ENCODE measurements around the gene ABCC10.
"Not testable (repeated sequence)": the region's sequence is repeated elsewhere in the genome, so short reads cannot be mapped to it uniquely, and the experiment has no call there.

The ABCC10 gene

DNA sequence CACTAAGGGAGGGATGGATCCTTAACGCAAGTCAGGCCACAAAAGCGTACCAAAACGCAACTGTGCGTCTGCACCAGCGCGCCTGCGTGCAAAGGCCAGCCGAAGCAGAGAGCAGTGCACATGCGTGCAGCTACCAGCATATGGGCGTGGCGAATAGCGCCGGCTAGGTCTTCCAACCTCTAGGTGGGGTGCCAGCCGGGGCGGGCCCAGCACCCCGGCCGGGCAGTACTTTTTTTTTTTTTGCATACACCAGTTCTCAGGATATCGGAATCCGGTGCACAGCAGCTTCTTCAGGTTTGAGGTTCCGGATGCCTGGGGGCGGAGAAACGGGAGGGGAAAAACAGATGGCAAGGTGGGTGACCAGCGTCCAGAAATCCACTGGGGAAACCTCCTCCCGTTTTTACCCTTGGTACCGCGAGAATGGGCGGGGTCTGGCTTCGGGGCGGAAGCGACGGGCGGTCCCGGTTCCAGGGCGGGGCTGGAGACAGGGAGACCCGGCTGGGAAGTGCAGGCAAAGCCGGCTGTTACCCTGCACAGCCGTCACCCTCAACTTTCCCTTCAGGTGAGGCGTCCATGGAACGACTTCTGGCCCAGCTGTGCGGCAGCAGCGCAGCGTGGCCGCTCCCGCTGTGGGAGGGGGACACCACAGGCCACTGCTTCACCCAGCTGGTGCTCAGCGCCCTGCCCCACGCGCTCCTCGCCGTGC is at the start of gene ABCC10:
TSS of gene ABCC10 (plus strand) at position 136 of the 706 bp plus-strand sequence. CDS start at position 574, 438 bp downstream.
- H3K4me3 ChIP-seq (ENCODE audit: low read depth, low read length), result peak within 1 kb of the TSS; percentile 63
- TF ChIP-seq, protein P1, sequence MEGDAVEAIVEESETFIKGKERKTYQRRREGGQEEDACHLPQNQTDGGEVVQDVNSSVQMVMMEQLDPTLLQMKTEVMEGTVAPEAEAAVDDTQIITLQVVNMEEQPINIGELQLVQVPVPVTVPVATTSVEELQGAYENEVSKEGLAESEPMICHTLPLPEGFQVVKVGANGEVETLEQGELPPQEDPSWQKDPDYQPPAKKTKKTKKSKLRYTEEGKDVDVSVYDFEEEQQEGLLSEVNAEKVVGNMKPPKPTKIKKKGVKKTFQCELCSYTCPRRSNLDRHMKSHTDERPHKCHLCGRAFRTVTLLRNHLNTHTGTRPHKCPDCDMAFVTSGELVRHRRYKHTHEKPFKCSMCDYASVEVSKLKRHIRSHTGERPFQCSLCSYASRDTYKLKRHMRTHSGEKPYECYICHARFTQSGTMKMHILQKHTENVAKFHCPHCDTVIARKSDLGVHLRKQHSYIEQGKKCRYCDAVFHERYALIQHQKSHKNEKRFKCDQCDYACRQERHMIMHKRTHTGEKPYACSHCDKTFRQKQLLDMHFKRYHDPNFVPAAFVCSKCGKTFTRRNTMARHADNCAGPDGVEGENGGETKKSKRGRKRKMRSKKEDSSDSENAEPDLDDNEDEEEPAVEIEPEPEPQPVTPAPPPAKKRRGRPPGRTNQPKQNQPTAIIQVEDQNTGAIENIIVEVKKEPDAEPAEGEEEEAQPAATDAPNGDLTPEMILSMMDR (IDR thresholded peaks at IDR 0.05; ENCODE audit: borderline replicate concordance, insufficient read depth, low read depth, low read length), result peak; percentile 27; the same call in 1 of the 2 replicates

DNA sequence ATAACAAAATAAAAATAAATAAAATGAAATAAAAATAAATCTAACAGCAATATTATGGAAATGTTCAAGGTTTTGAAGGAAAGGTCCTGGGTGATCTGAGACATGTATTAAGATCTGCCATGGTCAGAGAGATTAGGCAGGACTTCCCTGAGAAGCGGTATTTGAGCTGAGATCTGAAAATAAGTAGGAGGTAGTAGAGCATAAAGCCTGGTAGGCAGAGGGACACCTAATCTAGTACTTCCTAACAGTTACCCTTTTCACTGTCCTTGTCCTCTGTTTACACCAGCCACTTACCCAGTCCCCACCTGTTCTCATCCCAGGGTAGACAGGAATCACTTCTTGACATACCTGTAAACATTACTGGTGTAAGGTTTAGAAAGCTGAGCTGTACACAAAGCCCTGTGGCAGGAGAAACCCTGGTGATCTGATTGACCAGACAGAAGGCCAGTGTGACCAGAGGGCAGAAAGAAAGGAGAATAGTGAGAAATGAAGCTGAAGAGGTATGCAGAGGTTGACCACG is 49.6 kb upstream of the ABCC10 start:
- no peak overlapping the region for H3K4me3 ChIP-seq (ENCODE audit: low read depth, low read length)
- TF ChIP-seq, protein P1 (IDR thresholded peaks at IDR 0.05; ENCODE audit: borderline replicate concordance, insufficient read depth, low read depth, low read length), result no peak

GRCh38 chr6:43378631-43379030 is 48.7 kb upstream of the ABCC10 start:
- TF ChIP-seq, protein P1 (IDR thresholded peaks at IDR 0.05; ENCODE audit: borderline replicate concordance, insufficient read depth, low read depth, low read length), result no peak
- H3K4me3 ChIP-seq (ENCODE audit: low read depth, low read length), result no peak overlapping the region

DNA sequence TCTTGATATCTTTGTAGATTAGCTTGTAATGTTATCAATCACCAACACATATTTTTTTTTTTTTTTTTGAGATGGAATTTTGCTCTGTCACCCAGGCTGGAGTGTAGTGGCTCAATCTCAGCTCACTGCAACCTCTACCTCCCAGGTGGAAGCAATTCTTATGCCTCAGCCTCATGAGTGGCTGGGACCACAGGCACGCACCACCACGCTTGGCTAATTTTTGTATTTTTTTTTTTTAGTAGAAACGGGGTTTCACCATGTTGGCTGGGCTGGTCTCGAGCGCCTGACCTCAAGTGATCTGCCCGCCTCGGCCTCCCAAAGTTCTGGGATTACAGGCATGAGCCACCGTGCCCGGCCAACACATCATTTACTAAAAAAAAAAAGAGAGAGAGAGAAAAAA is 46.5 kb upstream of the ABCC10 start:
- H3K4me3 ChIP-seq (ENCODE audit: low read depth, low read length), result not testable (repeated sequence)

DNA sequence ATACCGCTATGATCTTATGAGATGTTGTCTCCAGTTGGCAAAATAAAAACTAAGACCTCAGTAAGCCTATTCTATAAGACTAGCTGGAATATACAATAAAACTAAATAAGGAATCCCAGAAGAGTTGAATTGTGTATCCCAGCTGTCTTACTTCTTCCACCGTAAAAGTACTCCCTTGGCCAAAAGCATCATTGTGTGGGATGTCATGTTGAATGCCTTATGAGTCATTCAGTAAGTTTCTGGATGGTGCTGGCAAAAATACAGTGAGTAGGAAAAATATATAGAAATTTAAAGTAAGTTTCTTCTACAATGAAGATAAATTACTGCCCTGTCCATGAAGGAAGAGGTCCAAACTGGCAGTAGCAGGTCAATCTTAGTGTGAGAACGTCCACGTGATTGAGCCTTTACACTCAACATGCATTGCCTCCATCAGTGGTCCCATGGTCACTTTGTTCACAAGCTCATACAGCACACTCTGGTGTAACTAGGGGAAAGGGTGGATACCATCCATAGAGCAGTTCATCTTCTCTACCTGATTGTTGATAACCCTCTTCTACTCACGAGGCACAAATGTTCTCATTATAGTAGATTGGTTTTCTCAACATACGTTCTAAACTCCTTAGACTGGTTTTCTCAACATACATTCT is 44.2 kb upstream of the ABCC10 start:
- TF ChIP-seq, protein P1 (IDR thresholded peaks at IDR 0.05; ENCODE audit: borderline replicate concordance, insufficient read depth, low read depth, low read length), result no peak
- H3K4me3 ChIP-seq (ENCODE audit: low read depth, low read length), result no peak overlapping the region

DNA sequence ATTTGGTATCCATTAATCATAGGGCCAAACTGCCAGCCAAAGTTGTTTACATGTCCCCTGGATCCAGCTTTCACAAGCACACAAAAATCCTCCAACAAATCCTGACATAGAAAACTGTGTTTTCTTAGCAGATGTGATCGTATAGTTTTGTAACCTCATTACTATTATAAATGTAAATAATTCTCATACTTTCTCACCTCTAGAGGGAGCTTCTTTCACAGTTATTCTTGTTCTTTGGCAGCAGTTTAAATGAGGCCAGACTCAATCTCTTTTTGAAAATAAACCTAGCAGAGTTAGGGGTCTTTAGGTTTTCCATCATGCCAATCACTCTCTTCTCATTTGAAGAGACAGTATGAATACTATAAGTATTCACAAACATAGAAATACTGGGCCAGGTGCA is 40.8 kb upstream of the ABCC10 start:
- H3K4me3 ChIP-seq (ENCODE audit: low read depth, low read length), result no peak overlapping the region
- TF ChIP-seq, protein P1 (IDR thresholded peaks at IDR 0.05; ENCODE audit: borderline replicate concordance, insufficient read depth, low read depth, low read length), result no peak

DNA sequence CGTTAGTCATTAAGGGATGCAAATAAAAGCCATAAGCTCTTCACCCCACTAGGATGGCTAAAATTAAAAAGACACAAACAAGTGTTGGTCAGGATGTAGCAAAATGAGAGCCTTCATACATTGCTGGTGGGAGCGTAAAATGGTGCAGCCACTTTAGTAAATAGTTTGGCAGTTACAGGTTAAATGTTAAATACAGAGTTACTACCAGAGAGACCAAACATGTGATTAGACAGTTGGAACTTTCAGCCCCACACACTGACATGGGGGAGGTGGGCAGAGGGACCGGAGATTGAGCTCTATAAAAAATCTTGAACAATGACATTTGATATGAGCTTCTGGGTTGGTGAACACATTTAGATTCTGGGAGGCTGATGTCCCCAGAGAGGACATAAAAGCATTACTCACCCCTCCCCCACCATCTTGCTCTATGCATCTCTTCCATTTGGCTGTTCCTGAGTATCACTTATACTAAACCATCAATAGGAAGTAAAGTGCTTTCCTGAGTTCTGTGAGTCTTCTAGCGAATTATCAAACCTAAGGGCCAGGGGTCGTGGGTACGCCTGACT is 37.5 kb upstream of the ABCC10 start:
- TF ChIP-seq, protein P1 (IDR thresholded peaks at IDR 0.05; ENCODE audit: borderline replicate concordance, insufficient read depth, low read depth, low read length), result no peak
- no peak overlapping the region for H3K4me3 ChIP-seq (ENCODE audit: low read depth, low read length)

GRCh38 chr6:43390753-43391439 is 36.4 kb upstream of the ABCC10 start:
- peak overlapping the region; percentile 40 for H3K4me3 ChIP-seq (ENCODE audit: low read depth, low read length)
